K562 (cell line): ENCODE data around the gene GJB6. TPM values are rescaled to one million over a fixed set of nuclear protein-coding genes. Genes with fewer than 3 reads are reported as not detected.
A peak's percentile ranks its signal among the peaks of the same experiment; 100 is the strongest.

Experiments used
- ATAC-seq: fragments of 200-7000 bp; cut with Tn5 transposase; 3 replicates; pipeline ENCODE4 v1.9.1; 2020; ENCODE audit warnings: moderate library complexity
- BruUV-seq: library from RNA; stranded (reverse); fragments of 400-500 nt; replicated peaks from 2 replicates; lab custom pipeline; 2021; lab: Mats Ljungman, UMichigan
- CTCF ChIA-PET: fragments of 300-600 bp; formaldehyde crosslinking; extraction: SDS; loops from one replicate; lab custom pipeline; 2021; ENCODE audit warnings: low intra/inter-chr PET ratio; lab: Yijun Ruan, JAX
- POLR2A ChIA-PET: fragments of 300-600, 350-650 bp; sonication (Branson Sonifier 250); formaldehyde crosslinking; extraction: SDS; loops from one replicate; lab custom pipeline; 2021; ENCODE audit warnings: antibody characterized with exemption, inconsistent platforms; lab: Yijun Ruan, JAX
- DNase-seq, 4 experiments: peaks; one replicate each; pipeline versions ENCODE4 v3.0.0 to v3.0.0-alpha.2; 2011 to 2018; ENCODE audit warnings: low spot score in 3 of 4, mixed read lengths in 3 of 4; ENCODE audit errors: extremely low read depth in 1 of 4
- FAIRE-seq: peaks from 2 replicates; lab custom pipeline; 2011; peaks lifted over from hg19 to GRCh38; lab: Jason Lieb, UNC
- H2AFZ ChIP-seq: 2 replicates; pipeline ENCODE4 v1.6.0; 2011; ENCODE audit warnings: low read depth, low read length, control low read depth, inconsistent platforms
- H3K27ac ChIP-seq: fragments of 200-600 bp; 3 replicates; pipeline ENCODE4 v1.8.0; 2011; ENCODE audit warnings: low read depth, mild to moderate bottlenecking, control low read depth, inconsistent platforms, low read length, moderate library complexity, mixed read lengths; ENCODE audit errors: extremely low read depth
- H3K27me3 ChIP-seq, 2 experiments: fragments of 300-600 bp in 1 of 2; 2 replicates in 1 of 2; 3 replicates in 1 of 2; pipeline versions ENCODE4 v1.6.0 to v1.8.0; 2011; ENCODE audit warnings: inconsistent platforms in 2 of 2, low read length in 2 of 2, mild to moderate bottlenecking in 1 of 2, mixed read lengths in 1 of 2, moderate library complexity in 1 of 2; ENCODE audit not compliant: control insufficient read depth in 2 of 2, insufficient read depth in 2 of 2
- H3K36me3 ChIP-seq: fragments of 300-600 bp; 3 replicates; pipeline ENCODE4 v1.8.0; 2011; ENCODE audit warnings: mild to moderate bottlenecking, low read length, inconsistent platforms; ENCODE audit not compliant: control insufficient read depth, insufficient read depth
- H3K4me1 ChIP-seq, 2 experiments: fragments of 200-600 bp in 1 of 2; replicated peaks in 1 of 2; 2 replicates in 1 of 2; 3 replicates in 1 of 2; pipeline versions ENCODE4 v1.5.1 to v1.8.0; 2011; ENCODE audit warnings: inconsistent platforms in 2 of 2, low read length in 2 of 2, mild to moderate bottlenecking in 1 of 2, mixed read lengths in 1 of 2, moderate library complexity in 1 of 2; ENCODE audit not compliant: control insufficient read depth in 2 of 2, insufficient read depth in 2 of 2
- H3K4me2 ChIP-seq: 2 replicates; pipeline ENCODE4 v1.6.1; 2011; ENCODE audit warnings: low read length, control low read depth, inconsistent platforms, mixed read lengths; ENCODE audit not compliant: insufficient read depth
- H3K4me3 ChIP-seq: fragments of 200-600 bp; sonication (generic), shearing (Covaris generic); 2 replicates; pipeline ENCODE4 v1.5.1; 2016; ENCODE audit warnings: control low read depth, inconsistent platforms
- H3K79me2 ChIP-seq: fragments of 200-600 bp; 3 replicates; pipeline ENCODE4 v1.8.0; 2011; ENCODE audit warnings: low read length, inconsistent platforms; ENCODE audit not compliant: control insufficient read depth, insufficient read depth
- H3K9ac ChIP-seq, 2 experiments: 2 replicates each; pipeline versions ENCODE4 v1.6.0 to v1.6.1; 2011; ENCODE audit warnings: low read depth in 2 of 2, low read length in 2 of 2, control low read depth in 1 of 2, inconsistent platforms in 1 of 2, mild to moderate bottlenecking in 1 of 2, mixed read lengths in 1 of 2; ENCODE audit not compliant: insufficient read depth in 1 of 2
- H3K9me1 ChIP-seq: one replicate; pipeline ENCODE4 v1.6.0; 2011; ENCODE audit warnings: inconsistent platforms, mild to moderate bottlenecking, low read length, moderate library complexity; ENCODE audit not compliant: control insufficient read depth, insufficient read depth
- H3K9me3 ChIP-seq: replicated peaks from 2 replicates; pipeline ENCODE4 v1.5.1; 2011; ENCODE audit warnings: low read depth, low read length, inconsistent platforms; ENCODE audit not compliant: control insufficient read depth, insufficient read depth
- H4K20me1 ChIP-seq: replicated peaks from 2 replicates; pipeline ENCODE4 v1.6.1; 2011; ENCODE audit warnings: low read length, inconsistent platforms, mixed read lengths; ENCODE audit not compliant: control insufficient read depth, insufficient read depth
- C11orf30 ChIP-seq: fragments of 450-650 bp; IDR thresholded peaks from 2 replicates; pipeline ENCODE4 v1.6.1; 2016; ENCODE audit warnings: low read depth, mild to moderate bottlenecking
- MAFG ChIP-seq: fragments of 450-650 bp; conservative IDR thresholded peaks from 2 replicates; pipeline ENCODE4 v1.6.1; 2016; ENCODE audit warnings: missing genetic modification characterization, missing compliant biosample characterization
- NFE2L1 ChIP-seq: fragments of 450-650 bp; IDR thresholded peaks from 2 replicates; pipeline ENCODE4 v1.6.1; 2016; ENCODE audit warnings: missing genetic modification characterization, low read depth, mild to moderate bottlenecking, missing compliant biosample characterization, moderate library complexity, borderline replicate concordance
- ZNF316 ChIP-seq: fragments of 450-650 bp; IDR thresholded peaks from 2 replicates; pipeline ENCODE4 v1.6.1; 2016
- WGBS: fragments of 100-300 bp; shearing (Covaris generic); methylation state at CpG from one replicate; pipeline ENCODE4 v1.1.6; 2016; ENCODE audit warnings: low coverage, mixed read lengths; ENCODE audit not compliant: insufficient coverage; ENCODE audit errors: missing lambda C conversion rate; 5-methylcytosine and 5-hydroxymethylcytosine counted together
- in situ Hi-C: fragments of 300-500 bp; cut with MboI; formaldehyde crosslinking; loops from 4 replicates; pipeline ENCODE4 v1.15.0; 2018; ENCODE audit warnings: inconsistent platforms, mixed read lengths
- intact Hi-C: fragments of 100-400 bp; cut with micrococcal nuclease; formaldehyde crosslinking; loops from 2 replicates; pipeline ENCODE4 v1.14.2; 2022
- polyA plus RNA-seq, 8 experiments: library from polyadenylated mRNA; depleted of rRNA in 4 of 8; stranded (reverse) in 5 of 8; unstranded in 3 of 8; fragments of >200 nt; fragmentation: Nextera tagmentation in 2 of 8; fragmentation: Illumina TruSeq in 1 of 8; extraction: Ambion mirVana in 2 of 8; extraction: Trizol in 1 of 8; gene quantifications; 2 replicates each; pipeline versions ENCODE4 v1.2.1 to v1.2.3, GENCODE V29; 2011 to 2014; ENCODE audit warnings: inconsistent platforms in 1 of 8, missing spikeins in 1 of 8
- total RNA-seq, 7 experiments: library from RNA; depleted of rRNA in 6 of 7; stranded (reverse); fragments of >200 nt in 6 of 7; fragmentation: Illumina TruSeq in 2 of 7; extraction: Trizol in 2 of 7; gene quantifications; 2 replicates each; pipeline versions ENCODE4 v1.2.1 to v1.2.3, GENCODE V29; 2011 to 2021; ENCODE audit warnings: low replicate concordance in 1 of 7

GJB6 gene
- total and polyA plus RNA-seq, 9 of the 15 experiments (the other 6 are each of a cell fraction or from before 2014, with no cell fraction given) = not detected

DNA sequence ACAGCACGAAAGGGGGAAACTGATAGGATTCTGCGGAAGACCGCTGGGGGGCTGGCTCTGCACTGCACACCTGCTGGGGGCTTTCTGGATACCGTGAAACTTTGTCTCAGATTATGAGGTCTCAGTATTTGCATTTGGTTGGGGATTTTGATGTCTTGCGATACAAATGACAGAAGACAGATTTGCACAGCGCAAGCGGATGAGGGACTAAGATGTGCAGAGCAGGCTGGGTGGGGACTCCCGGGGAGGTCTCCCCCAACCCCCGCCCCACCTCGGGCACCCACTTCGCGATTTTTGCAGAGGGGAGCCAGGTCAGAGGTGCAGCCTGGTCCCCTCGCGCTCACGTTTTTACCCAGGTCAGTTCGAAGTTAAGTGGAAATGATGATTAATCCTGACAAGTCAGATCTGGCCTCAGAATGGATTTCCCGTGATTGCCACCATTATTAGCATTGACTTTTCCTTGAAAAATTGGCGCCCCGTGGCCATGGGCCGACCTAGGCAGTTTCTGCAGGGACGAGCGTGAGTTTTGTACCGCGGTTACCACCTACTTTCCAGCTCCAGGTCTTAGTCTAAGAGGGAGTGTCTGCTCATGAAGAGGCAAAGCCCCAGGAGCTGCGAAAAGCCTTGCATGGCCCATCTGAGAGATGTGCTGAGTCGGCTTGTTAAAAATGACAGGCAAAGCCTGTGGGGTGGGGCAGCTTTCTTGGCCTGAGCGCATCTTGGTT lies 38.0 kb downstream of the GJB6 start:
- BruUV-seq = no TSS peak
- Histone ChIP-seq H3K9ac (no peak overlapping the region), H3K27ac (no peak overlapping the region), H3K27me3 (peaks cover 4 to 15% of the 10 kb centered on the region in 2 experiments; a peak in 4 of 5 replicates), H3K4me1 (peaks cover 4% of the 10 kb centered on the region in 2 experiments; a peak in 2 of 5 replicates), H4K20me1 (no peaks in the 10 kb centered on the region), H3K79me2 (no peaks in the 10 kb centered on the region), H3K9me3 (no peaks in the 10 kb centered on the region)
- WGBS = 15% methylated on average over 20 of the region's 27 CpGs
- in situ Hi-C loops = no loop called here
- TF ChIP-seq MAFG (peak; percentile 37; the same call in 1 of the 2 replicates), ZNF316 (peak; percentile 58), C11orf30 (peak; percentile 39; the same call in 1 of the 2 replicates), NFE2L1 (tag) (no peak)
- TF ChIP-seq, all 486 proteins: peak for 3
- Histone ChIP-seq H2AFZ (no peak overlapping the region), H3K9me1 (no peaks in the 10 kb centered on the region), H3K4me3 (no peak overlapping the region), H3K36me3 (no peaks in the 10 kb centered on the region), H3K4me2 (no peak overlapping the region)
- POLR2A ChIA-PET = interaction anchor here (0.7 to 1.8 kb wide), 2 partner anchors 8 to 24 kb away, joined by 3 to 4 read pairs; no protein-coding TSS in a partner anchor
- CTCF ChIA-PET = no interaction called here
- DNase-seq = no peak
- no peak for FAIRE-seq
- intact Hi-C loops = no loop called here
- no peak for ATAC-seq
